ENCODE results near the gene EDC4.

Gene EDC4

GRCh38 chr16:67846320-67847063, 26.4 kb upstream of the EDC4 start, which contains the start of gene NUTF2:
TSS of gene NUTF2 (plus strand) at chr16:67846933. CDS start at chr16:67865131, 18,198 bp downstream.
- Mint-ChIP-seq H3K4me3 (peak within 1 kb of the TSS; percentile 93 to 98 (median 95)), H3K4me1 (peaks cover 50% of the 10 kb centered on the region), H3K27me3 (ENCODE audit: low read depth) (peaks cover 4% of the 10 kb centered on the region), H3K36me3 (ENCODE audit: low read depth) (peaks cover 4% of the 10 kb centered on the region), H3K9me3 (no peaks in the 10 kb centered on the region), H3K27ac (peak within 1 kb of the TSS; percentile 96 to 98 (median 98))
- no peak for TF ChIP-seq CTCF (IDR thresholded peaks at IDR 0.05; ENCODE audit: unreplicated experiment in 3 of 3)

GRCh38 chr16:67847064-67847861, 25.6 kb upstream of the EDC4 start, which contains the start of gene CENPT:
TSS of gene CENPT (minus strand) at chr16:67847693. CDS start at chr16:67833859, 13,834 bp downstream.
- Mint-ChIP-seq H3K4me3 (peak within 1 kb of the TSS; percentile 93 to 98 (median 95)), H3K27ac (peak within 1 kb of the TSS; percentile 96 to 98 (median 98)), H3K9me3 (no peaks in the 10 kb centered on the region), H3K27me3 (ENCODE audit: low read depth) (peaks cover 4% of the 10 kb centered on the region), H3K36me3 (ENCODE audit: low read depth) (peaks cover 4% of the 10 kb centered on the region), H3K4me1 (peaks cover 45% of the 10 kb centered on the region)
- no peak for TF ChIP-seq CTCF (IDR thresholded peaks at IDR 0.05; ENCODE audit: unreplicated experiment in 3 of 3)

GRCh38 chr16:67848118-67848517, 24.7 kb upstream of the EDC4 start:
- peaks cover 4% of the 10 kb centered on the region for H3K27me3 Mint-ChIP-seq (ENCODE audit: low read depth)
- H3K4me1 Mint-ChIP-seq, result peaks cover 41% of the 10 kb centered on the region
- no peak for TF ChIP-seq CTCF (IDR thresholded peaks at IDR 0.05; ENCODE audit: unreplicated experiment in 3 of 3)
- H3K27ac Mint-ChIP-seq, result peak overlapping the region; percentile 82 to 98 (median 91)
- peaks cover 4% of the 10 kb centered on the region for H3K36me3 Mint-ChIP-seq (ENCODE audit: low read depth)
- H3K4me3 Mint-ChIP-seq, result peak overlapping the region; percentile 93 to 98 (median 95)
- H3K9me3 Mint-ChIP-seq, result no peaks in the 10 kb centered on the region

GRCh38 chr16:67853670-67854069, 19.2 kb upstream of the EDC4 start:
- Mint-ChIP-seq H3K4me3 (no peak overlapping the region), H3K4me1 (peaks cover 19% of the 10 kb centered on the region), H3K27me3 (ENCODE audit: low read depth) (no peaks in the 10 kb centered on the region), H3K9me3 (no peaks in the 10 kb centered on the region), H3K36me3 (ENCODE audit: low read depth) (peaks cover 25% of the 10 kb centered on the region), H3K27ac (no peak overlapping the region)
- no peak for TF ChIP-seq CTCF (IDR thresholded peaks at IDR 0.05; ENCODE audit: unreplicated experiment in 3 of 3)

GRCh38 chr16:67855789-67856188, 17.1 kb upstream of the EDC4 start:
- Mint-ChIP-seq H3K27ac (no peak overlapping the region), H3K4me3 (no peak overlapping the region), H3K36me3 (ENCODE audit: low read depth) (peaks cover 22% of the 10 kb centered on the region)

More at GRCh38 chr16:67855789-67856188, 17.1 kb upstream of the EDC4 start:
- Mint-ChIP-seq H3K4me1 (peaks cover 16% of the 10 kb centered on the region), H3K27me3 (ENCODE audit: low read depth) (no peaks in the 10 kb centered on the region), H3K9me3 (no peaks in the 10 kb centered on the region)
- no peak for TF ChIP-seq CTCF (IDR thresholded peaks at IDR 0.05; ENCODE audit: unreplicated experiment in 3 of 3)

Measured in nephron (organoid).